Activated T-helper 2 cell treated with anti-CD3 and anti-CD28 coated beads, Interferon-gamma antibody, Interleukin-2, Interleukin-4, amounts not matched to agents 10 μg/mL and 5 μg/mL and 100 μg/mL, durations not matched to agents 14 hours and 24 hours and 36 hours (primary cell): ENCODE data around the gene DNAH2. TPM values are rescaled to one million over a fixed set of nuclear protein-coding genes. Genes with fewer than 3 reads are reported as not detected.

Source experiments
- DNase-seq: peaks from one replicate; pipeline ENCODE4 v3.0.0; 2021; ENCODE audit warnings: low spot score
- H3K27ac Mint-ChIP-seq: one replicate; pipeline ENCODE4 v1.8.0; 2021; ENCODE audit warnings: mixed read lengths
- H3K27me3 Mint-ChIP-seq: one replicate; pipeline ENCODE4 v1.8.0; 2021; ENCODE audit warnings: low read depth, mixed read lengths
- H3K36me3 Mint-ChIP-seq: one replicate; pipeline ENCODE4 v1.8.0; 2021; ENCODE audit warnings: low read depth, mixed read lengths
- H3K4me1 Mint-ChIP-seq: one replicate; pipeline ENCODE4 v1.8.0; 2021; ENCODE audit warnings: low read depth, mixed read lengths
- H3K4me3 Mint-ChIP-seq: one replicate; pipeline ENCODE4 v1.8.0; 2021; ENCODE audit warnings: low read depth, mild to moderate bottlenecking, moderate library complexity, mixed read lengths
- H3K9me3 Mint-ChIP-seq: one replicate; pipeline ENCODE4 v1.8.0; 2021; ENCODE audit warnings: mixed read lengths
- intact Hi-C: fragments of 100-400 bp; cut with micrococcal nuclease; formaldehyde crosslinking; loops from one replicate; pipeline ENCODE4 v1.15.1; 2023
- total RNA-seq: library from RNA; stranded (reverse); gene quantifications from 2 replicates; pipeline ENCODE4 v1.2.3, GENCODE V29; 2022

Gene DNAH2
- total RNA-seq, 1 donor from 2014 or later, result not detected

DNA sequence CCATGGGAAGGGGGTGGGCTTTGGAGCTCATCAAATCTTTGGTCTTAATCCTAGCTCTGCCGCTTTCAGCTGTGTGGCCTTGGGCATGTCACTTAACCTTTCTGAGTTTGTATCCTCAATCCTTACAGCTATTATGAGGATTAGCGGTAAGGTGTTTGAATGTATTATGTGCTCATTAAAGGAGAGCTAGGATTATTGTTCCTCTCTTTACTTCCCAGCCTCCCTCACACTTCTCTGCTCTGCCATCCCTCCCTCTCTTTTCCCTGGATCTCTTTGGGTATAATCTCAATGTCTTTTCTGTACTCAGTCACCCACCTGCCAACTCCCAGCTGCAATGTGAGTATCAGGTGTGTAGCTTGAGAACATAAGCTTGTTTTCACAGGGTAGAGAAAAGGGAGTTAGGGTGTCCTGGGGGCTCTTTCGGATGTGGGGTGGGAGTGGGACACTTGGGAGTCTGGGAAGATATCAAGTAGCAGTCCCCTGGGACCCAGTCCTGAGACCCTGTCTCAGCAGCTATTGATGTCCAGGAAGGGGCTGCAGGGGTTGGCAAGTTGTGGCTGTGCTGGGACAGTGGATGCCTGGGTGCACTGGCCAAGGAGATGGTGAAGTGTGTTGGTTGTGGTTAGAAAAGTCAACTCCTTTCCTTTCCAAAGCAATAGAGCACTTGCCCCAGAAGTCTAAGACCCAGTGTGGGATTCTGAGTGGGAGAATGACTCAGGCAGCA is 10.8 kb upstream of the DNAH2 start:
- Mint-ChIP-seq H3K4me1 (peaks cover 19% of the 10 kb centered on the region), H3K27me3 (peaks cover 43% of the 10 kb centered on the region), H3K9me3 (no peaks in the 10 kb centered on the region), H3K36me3 (peaks cover 18% of the 10 kb centered on the region), H3K27ac (no peak overlapping the region), H3K4me3 (no peak overlapping the region)
- DNase-seq, result no peak
- intact Hi-C loops, result no loop called here

DNA sequence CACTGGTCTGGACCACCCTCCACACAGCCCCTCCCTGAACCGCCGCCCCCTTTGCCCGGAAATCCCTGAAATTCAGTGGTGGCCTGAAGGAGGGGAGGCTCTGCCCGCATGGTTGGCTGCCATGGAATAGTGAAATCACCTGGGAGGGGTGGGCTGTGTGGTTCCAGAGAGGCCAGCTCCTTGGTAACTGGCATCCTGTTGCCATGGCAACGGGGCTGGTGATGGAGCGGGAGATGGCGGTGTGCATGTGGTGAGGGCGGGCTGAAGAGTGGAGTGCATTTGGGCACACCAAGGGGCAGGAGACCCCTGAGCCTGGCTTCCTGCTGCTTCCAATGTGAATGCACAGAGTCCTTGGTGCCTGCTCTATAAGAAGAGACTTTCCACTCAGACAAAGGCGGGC is 10.1 kb upstream of the DNAH2 start:
- peaks cover 15% of the 10 kb centered on the region for H3K36me3 Mint-ChIP-seq
- H3K4me1 Mint-ChIP-seq, result peaks cover 19% of the 10 kb centered on the region
- no peak for DNase-seq
- H3K9me3 Mint-ChIP-seq, result no peaks in the 10 kb centered on the region
- peaks cover 47% of the 10 kb centered on the region for H3K27me3 Mint-ChIP-seq
- H3K27ac Mint-ChIP-seq, result no peak overlapping the region
- no peak overlapping the region for H3K4me3 Mint-ChIP-seq
- intact Hi-C loops, result no loop called here

DNA sequence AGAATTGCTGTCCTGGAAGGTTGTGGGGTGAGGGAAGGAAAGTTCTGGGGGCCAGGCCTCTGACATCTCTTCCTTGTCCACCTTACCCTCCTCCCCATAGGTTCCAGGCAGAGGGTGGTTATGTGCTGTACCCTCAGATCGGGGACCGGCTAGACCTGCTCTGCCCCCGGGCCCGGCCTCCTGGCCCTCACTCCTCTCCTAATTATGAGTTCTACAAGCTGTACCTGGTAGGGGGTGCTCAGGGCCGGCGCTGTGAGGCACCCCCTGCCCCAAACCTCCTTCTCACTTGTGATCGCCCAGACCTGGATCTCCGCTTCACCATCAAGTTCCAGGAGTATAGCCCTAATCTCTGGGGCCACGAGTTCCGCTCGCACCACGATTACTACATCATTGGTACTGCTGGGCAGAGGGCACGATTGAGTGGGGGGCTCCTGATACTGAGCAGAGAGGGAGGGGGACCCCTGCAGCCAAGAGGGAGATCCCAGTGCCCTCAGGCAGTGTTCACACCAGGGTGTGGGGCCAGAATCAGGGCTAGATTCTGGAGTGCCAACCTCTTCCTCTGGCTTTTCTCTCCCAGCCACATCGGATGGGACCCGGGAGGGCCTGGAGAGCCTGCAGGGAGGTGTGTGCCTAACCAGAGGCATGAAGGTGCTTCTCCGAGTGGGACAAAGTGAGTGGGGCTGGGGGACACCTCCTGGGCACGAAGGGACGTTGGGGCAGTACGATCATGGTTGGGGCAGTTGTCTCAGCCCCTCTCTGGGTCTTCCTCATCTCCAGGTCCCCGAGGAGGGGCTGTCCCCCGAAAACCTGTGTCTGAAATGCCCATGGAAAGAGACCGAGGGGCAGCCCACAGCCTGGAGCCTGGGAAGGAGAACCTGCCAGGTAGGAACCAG is 9.4 kb upstream of the DNAH2 start:
- H3K36me3 Mint-ChIP-seq, result peaks cover 10% of the 10 kb centered on the region
- peaks cover 52% of the 10 kb centered on the region for H3K27me3 Mint-ChIP-seq
- H3K27ac Mint-ChIP-seq, result no peak overlapping the region
- peaks cover 19% of the 10 kb centered on the region for H3K4me1 Mint-ChIP-seq
- no peak for DNase-seq
- H3K4me3 Mint-ChIP-seq, result no peak overlapping the region
- no peaks in the 10 kb centered on the region for H3K9me3 Mint-ChIP-seq
- intact Hi-C loops, result no loop called here

DNA sequence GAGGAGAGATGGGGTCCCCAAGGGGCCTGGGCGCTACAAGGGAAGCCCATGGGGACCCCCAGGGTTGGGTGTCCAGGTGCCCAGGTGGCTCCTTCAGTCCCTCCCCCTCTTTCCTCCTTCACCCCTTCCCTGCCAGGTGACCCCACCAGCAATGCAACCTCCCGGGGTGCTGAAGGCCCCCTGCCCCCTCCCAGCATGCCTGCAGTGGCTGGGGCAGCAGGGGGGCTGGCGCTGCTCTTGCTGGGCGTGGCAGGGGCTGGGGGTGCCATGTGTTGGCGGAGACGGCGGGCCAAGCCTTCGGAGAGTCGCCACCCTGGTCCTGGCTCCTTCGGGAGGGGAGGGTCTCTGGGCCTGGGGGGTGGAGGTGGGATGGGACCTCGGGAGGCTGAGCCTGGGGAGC is 8.5 kb upstream of the DNAH2 start:
- DNase-seq, result no peak
- Mint-ChIP-seq H3K27ac (no peak overlapping the region), H3K27me3 (peaks cover 52% of the 10 kb centered on the region), H3K9me3 (no peaks in the 10 kb centered on the region), H3K4me3 (no peak overlapping the region), H3K4me1 (peaks cover 19% of the 10 kb centered on the region), H3K36me3 (peaks cover under 1% of the 10 kb centered on the region)
- intact Hi-C loops, result no loop called here

DNA sequence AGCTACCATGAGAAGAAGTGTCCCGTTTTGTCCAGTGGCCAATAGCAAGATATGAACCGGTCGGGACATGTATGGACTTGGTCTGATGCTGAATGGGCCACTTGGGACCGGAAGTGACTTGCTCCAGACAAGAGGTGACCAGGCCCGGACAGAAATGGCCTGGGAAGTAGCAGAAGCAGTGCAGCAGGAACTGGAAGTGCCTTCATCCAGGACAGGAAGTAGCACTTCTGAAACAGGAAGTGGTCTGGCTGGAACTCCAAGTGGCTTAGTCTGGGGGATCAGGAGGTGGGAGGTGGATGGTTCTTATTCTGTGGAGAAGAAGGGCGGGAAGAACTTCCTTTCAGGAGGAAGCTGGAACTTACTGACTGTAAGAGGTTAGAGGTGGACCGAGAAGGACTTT is 7.2 kb upstream of the DNAH2 start:
- H3K27ac Mint-ChIP-seq, result no peak overlapping the region
- no peak for DNase-seq
- H3K36me3 Mint-ChIP-seq, result no peaks in the 10 kb centered on the region
- intact Hi-C loops, result no loop called here
- H3K4me3 Mint-ChIP-seq, result no peak overlapping the region
- H3K27me3 Mint-ChIP-seq, result peaks cover 51% of the 10 kb centered on the region
- H3K4me1 Mint-ChIP-seq, result peaks cover 11% of the 10 kb centered on the region
- no peaks in the 10 kb centered on the region for H3K9me3 Mint-ChIP-seq

DNA sequence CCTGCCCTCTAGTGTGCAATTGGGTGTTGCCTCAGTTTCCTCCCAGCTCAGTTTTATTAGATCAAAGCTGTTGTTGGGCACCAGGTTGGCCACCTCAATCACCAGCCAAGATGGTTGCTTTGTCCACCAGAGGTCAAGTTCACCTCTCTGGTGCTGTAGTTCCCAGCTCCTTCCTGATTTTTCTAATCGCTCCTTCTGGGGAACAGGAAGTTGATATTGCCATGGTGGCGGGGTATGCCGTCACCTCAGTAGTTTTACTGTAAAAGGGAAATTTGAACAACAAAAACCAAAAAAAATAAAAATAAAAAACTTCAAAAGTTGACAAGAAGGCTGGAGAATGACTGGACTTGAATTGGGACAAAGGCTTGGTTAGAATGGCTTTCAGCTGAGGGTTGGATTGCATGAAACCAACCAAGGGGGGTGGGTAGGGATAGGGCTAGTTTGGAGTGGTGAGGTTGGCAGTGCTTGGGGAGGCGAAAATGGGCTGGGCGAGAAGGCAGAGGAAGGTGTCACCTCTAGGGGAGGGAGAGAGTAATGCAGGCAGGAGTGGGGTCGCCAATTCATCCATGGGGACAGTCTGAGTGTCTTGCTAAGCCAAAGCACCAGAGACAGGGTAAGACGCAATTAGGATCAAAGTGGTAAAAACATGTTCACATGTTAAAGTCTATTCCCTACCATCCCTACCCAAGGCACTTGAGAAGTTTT is 6.3 kb upstream of the DNAH2 start:
- DNase-seq, result no peak
- Mint-ChIP-seq H3K4me3 (no peak overlapping the region), H3K36me3 (no peaks in the 10 kb centered on the region), H3K27me3 (peaks cover 52% of the 10 kb centered on the region), H3K27ac (no peak overlapping the region), H3K4me1 (peaks cover 11% of the 10 kb centered on the region), H3K9me3 (no peaks in the 10 kb centered on the region)
- intact Hi-C loops, result no loop called here

DNA sequence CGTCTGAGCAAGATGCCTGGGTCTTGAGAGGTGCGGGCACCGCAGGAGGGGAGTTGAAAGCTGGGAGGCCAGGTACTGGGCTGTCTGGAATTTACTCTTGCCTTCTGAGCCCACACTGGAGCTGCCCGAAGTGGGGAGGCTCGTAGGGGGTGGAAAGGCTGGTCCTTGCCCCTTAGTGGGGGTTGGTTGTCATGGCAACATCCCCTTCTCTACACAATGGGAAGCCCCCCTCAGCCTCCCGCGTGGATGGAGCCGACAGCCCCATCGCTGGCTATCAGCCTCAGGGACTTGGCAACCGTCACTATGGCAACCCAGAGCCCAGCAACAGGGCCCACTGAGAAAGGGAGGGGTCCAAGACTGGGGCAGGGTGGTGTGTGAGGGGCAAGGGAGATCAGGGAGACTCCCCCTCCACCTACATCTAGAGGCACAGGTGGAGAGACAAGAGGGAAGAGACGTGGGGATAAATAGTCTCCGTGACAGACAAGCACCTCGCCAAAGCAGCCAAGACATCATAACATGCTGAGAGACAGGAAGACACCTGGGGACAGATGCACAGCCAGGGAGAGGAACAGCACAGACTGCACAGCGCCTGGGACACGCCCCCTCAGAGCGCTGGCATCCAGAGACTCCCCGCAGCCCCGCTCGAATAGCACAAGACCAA is 5.3 kb upstream of the DNAH2 start:
- no peak for DNase-seq
- Mint-ChIP-seq H3K4me1 (peaks cover 14% of the 10 kb centered on the region), H3K9me3 (no peaks in the 10 kb centered on the region), H3K27ac (no peak overlapping the region), H3K36me3 (no peaks in the 10 kb centered on the region), H3K27me3 (peaks cover 50% of the 10 kb centered on the region), H3K4me3 (no peak overlapping the region)
- intact Hi-C loops, result no loop called here

DNA sequence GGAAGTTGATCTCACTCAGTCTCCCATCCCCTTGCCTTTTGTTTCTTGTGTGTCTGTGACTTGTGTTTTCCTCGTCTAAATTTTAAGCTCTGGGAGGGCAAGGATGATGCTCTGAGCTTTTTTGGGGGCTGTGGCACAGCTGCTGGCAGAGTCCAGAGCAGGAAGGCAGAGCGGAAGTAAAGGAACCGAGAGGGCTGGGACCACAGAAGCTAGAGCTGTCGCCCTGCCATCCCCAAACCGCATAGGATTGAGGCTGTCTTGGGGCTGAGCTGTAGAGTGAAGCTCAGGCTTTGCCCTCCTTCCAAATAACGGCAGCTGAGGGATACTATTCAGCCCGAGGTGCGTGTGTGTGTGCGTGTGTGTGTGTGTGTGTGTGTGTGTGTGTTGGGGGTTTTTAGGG is 3.8 kb upstream of the DNAH2 start:
- no peaks in the 10 kb centered on the region for H3K36me3 Mint-ChIP-seq
- H3K27ac Mint-ChIP-seq, result no peak overlapping the region
- no peak for DNase-seq
- peaks cover 56% of the 10 kb centered on the region for H3K27me3 Mint-ChIP-seq
- peaks cover 23% of the 10 kb centered on the region for H3K4me1 Mint-ChIP-seq
- no peak overlapping the region for H3K4me3 Mint-ChIP-seq
- H3K9me3 Mint-ChIP-seq, result no peaks in the 10 kb centered on the region
- intact Hi-C loops, result no loop called here

DNA sequence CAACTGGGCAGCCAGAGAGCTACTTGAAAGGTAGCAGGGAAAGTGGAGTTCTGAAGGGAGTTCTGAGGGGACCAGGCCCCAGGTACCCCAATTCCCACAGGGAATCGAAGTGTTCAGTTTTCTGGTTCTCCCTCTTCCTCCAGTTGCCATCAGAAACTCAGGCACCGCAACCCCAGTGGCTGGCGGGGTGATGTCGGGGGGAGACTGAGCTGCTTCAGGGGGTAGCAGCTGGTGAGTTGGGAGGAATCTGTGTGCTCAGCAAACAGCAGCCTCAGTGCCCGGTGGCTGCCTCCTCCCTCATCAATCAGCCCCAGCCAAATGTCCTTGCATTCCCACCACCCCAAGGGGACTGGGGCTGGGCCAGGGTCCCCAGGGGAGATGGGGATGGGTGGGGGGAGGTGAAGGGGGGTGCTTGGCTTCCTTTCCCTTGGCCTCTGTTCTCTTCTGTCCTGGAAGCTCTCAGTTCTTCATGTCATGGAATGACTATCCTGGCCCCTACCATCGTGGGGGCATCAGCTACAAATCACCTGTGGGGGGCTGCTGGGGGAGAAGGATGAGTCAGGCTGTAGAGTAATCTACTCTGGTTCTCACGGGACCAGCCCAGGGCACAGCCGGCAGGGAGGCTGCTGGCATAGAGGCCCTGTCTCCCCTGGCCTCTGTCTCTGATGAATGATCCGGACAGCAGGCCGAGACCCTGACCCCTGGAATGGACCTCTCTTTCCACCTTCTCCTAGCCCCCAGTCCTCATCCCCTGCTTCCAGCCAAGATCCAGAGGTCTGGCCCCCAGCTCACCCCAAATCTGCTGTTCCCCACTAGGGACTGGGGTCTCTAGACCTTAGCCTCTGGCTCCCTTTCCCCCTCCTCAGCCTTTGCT is 2.6 kb upstream of the DNAH2 start:
- H3K4me3 Mint-ChIP-seq, result no peak overlapping the region
- no peaks in the 10 kb centered on the region for H3K36me3 Mint-ChIP-seq

DNA sequence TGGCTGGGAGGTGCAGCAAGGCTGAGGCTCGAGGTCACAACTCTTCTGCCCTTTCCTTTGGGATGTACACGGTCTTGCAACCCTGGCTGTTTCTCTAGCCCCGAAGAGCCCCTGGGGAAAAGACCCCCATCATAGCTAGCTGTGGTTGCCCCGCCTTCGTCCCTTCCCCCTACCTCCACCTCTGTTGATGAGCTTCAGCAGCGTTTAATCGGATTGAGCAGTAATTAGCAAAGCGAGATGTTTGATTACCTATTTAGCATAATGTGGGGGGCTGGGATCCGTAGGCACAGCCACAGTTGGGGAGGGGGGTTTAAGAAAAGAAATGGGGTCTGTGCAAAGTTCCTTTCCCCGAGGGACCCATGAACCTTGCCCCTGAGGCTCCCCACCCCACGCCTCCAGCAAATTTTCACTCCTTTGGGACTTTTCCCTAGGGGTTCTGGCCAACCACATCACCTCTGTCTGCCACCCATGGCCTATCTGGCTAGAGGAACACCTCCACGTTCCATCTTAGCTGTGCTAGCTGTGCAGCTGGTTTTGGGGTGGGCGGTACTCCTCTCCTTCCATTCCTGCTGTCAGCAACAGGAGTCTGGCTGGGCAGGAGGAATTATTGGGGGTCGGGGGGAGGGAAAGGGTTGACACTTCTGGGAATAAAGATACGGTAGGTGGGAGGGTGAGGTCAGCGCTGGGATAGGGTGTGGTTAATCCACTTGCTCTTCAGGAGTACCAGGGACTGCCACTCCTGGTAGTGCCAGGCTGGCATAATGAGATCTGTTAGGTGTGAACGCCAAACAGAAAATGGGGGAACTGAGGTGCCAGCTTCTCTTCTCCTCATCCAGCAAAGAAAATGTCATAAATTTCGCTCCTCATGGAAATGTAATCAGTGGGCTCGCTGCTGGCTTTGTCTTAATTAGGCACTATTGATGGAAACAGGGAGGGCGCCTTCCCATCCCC is 1.3 kb upstream of the DNAH2 start:
- Mint-ChIP-seq H3K27me3 (peaks cover 75% of the 10 kb centered on the region), H3K27ac (no peak overlapping the region), H3K4me3 (no peak overlapping the region), H3K36me3 (no peaks in the 10 kb centered on the region), H3K4me1 (peaks cover 14% of the 10 kb centered on the region), H3K9me3 (no peaks in the 10 kb centered on the region)
- DNase-seq, result no peak
- intact Hi-C loops, result no loop called here

More for the DNA sequence above, 2.6 kb upstream of the DNAH2 start:
- no peak for DNase-seq
- Mint-ChIP-seq H3K27me3 (peaks cover 67% of the 10 kb centered on the region), H3K4me1 (peaks cover 24% of the 10 kb centered on the region), H3K9me3 (no peaks in the 10 kb centered on the region), H3K27ac (no peak overlapping the region)
- intact Hi-C loops, result no loop called here

DNA sequence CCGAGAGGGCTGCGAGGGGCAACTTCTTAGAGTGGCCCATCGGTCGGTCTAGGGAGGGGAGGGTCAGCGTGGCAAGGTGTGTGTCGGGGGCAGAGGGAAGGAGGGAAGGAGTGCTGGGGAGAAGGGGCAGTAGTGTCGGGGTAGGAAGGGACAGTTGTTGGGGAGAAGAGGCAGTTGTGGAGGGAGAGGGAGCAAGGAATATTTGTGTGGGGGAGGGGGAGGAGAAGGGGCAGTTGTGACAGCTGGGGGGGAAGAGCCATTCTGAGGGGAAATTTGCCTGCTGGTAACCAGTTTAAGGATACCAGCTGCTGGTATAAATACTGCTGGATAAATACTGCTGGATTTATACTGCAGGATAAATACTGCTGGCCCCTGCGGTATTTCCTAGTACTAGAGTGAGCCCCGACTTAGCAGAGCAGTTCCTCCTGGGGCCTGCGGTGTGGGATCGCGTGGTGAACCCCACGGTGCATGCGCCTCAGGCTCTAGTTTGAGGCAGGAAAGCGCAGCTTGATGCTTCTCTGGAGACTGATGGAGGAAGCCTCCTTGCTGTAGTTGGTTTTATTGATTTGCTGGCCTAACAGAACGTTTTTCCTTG is 309 bp downstream of the DNAH2 start:
- intact Hi-C loops, result no loop called here
- peak overlapping the region; percentile 77 for H3K4me3 Mint-ChIP-seq
- DNase-seq, result peak; percentile 43
- H3K27me3 Mint-ChIP-seq, result peaks cover 68% of the 10 kb centered on the region
- H3K9me3 Mint-ChIP-seq, result no peaks in the 10 kb centered on the region
- no peaks in the 10 kb centered on the region for H3K36me3 Mint-ChIP-seq
- no peak overlapping the region for H3K27ac Mint-ChIP-seq
- peaks cover 14% of the 10 kb centered on the region for H3K4me1 Mint-ChIP-seq
